GM12878 (cell line): ENCODE measurements around the gene ABCG1. TPM values are rescaled to one million over a fixed set of nuclear protein-coding genes. Genes with fewer than 3 reads are reported as not detected.

ENCODE experiments used
- ATF2 ChIP-seq: IDR thresholded peaks from 2 replicates; pipeline ENCODE4 v1.6.1; 2012; ENCODE audit warnings: low read length, inconsistent platforms
- ATF7 ChIP-seq: fragments of 450-650 bp; IDR thresholded peaks from 2 replicates; pipeline ENCODE4 v1.6.1; 2016; ENCODE audit warnings: low read depth, mild to moderate bottlenecking
- CEBPB ChIP-seq, 2 experiments: fragments of 150-350 bp in 1 of 2; IDR thresholded peaks; 2 replicates each; pipeline ENCODE4 v1.6.1; 2012 to 2014; ENCODE audit warnings: low read depth in 2 of 2, low read length in 2 of 2, borderline replicate concordance in 1 of 2, inconsistent platforms in 1 of 2
- CUX1 ChIP-seq: IDR thresholded peaks from 2 replicates; pipeline ENCODE4 v1.6.1; 2012; ENCODE audit warnings: improper control_type of control experiment, low read depth, low read length; ENCODE audit not compliant: insufficient replicate concordance
- EGR1 ChIP-seq, 2 experiments: IDR thresholded peaks; 1 replicate in 1 of 2; 2 replicates in 1 of 2; pipeline ENCODE4 v1.6.1; 2011 to 2012; ENCODE audit warnings: low read depth in 2 of 2, low read length in 2 of 2, borderline replicate concordance in 1 of 2, mild to moderate bottlenecking in 1 of 2, moderate library complexity in 1 of 2
- EZH2 ChIP-seq: IDR thresholded peaks from 2 replicates; pipeline ENCODE4 v1.6.1; 2012; ENCODE audit warnings: low read depth, mild to moderate bottlenecking, control low read depth, inconsistent platforms, low read length, borderline replicate concordance; ENCODE audit not compliant: control insufficient read depth
- JUNB ChIP-seq: IDR thresholded peaks from 2 replicates; pipeline ENCODE4 v1.6.1; 2016; ENCODE audit warnings: antibody characterized with exemption, mild to moderate bottlenecking
- JUND ChIP-seq: IDR thresholded peaks from 2 replicates; pipeline ENCODE4 v1.6.1; 2012; ENCODE audit warnings: low read depth, mild to moderate bottlenecking, low read length, improper control_type of control experiment, moderate library complexity
- KDM1A ChIP-seq: fragments of 200-600 bp; sonication (generic); IDR thresholded peaks from 2 replicates; pipeline ENCODE4 v1.6.1; 2016; ENCODE audit warnings: borderline replicate concordance
- MAX ChIP-seq: IDR thresholded peaks from 2 replicates; pipeline ENCODE4 v1.6.1; 2012; ENCODE audit warnings: low read depth, low read length, improper control_type of control experiment
- NRF1 ChIP-seq: conservative IDR thresholded peaks from 2 replicates; pipeline ENCODE4 v1.6.1; 2011; ENCODE audit warnings: mild to moderate bottlenecking, low read depth, low read length, improper control_type of control experiment
- SIN3A ChIP-seq: IDR thresholded peaks from 2 replicates; pipeline ENCODE4 v1.6.1; 2012; ENCODE audit warnings: low read depth, low read length, improper control_type of control experiment
- SPI1 ChIP-seq: IDR thresholded peaks from 2 replicates; pipeline ENCODE4 v1.6.1; 2011; ENCODE audit warnings: low read depth, mild to moderate bottlenecking, low read length, moderate library complexity, borderline replicate concordance; ENCODE audit not compliant: insufficient read depth
- ZNF207 ChIP-seq: fragments of 450-650 bp; IDR thresholded peaks from 2 replicates; pipeline ENCODE4 v1.6.1; 2014; ENCODE audit warnings: antibody characterized with exemption, mild to moderate bottlenecking, borderline replicate concordance
- ZNF24 ChIP-seq: fragments of 450-650 bp; IDR thresholded peaks from 2 replicates; pipeline ENCODE4 v1.6.1; 2017; ENCODE audit warnings: antibody characterized with exemption, mild to moderate bottlenecking
- polyA plus RNA-seq, 11 experiments: library from polyadenylated mRNA; depleted of rRNA in 4 of 11; unstranded in 6 of 11; stranded (reverse) in 5 of 11; fragments of >200 nt; fragmentation: Nextera tagmentation in 4 of 11; fragmentation: Illumina TruSeq in 1 of 11; extraction: Ambion mirVana in 4 of 11; extraction: Trizol in 1 of 11; gene quantifications; 1 replicate in 1 of 11; 2 replicates in 10 of 11; pipeline versions ENCODE4 v1.2.1 to v1.2.3, GENCODE V29; 2011 to 2016; ENCODE audit warnings: inconsistent platforms in 2 of 11, missing spikeins in 2 of 11, low read depth in 1 of 11
- total RNA-seq, 4 experiments: library from RNA; depleted of rRNA in 3 of 4; stranded (reverse); fragments of >200 nt in 3 of 4; fragmentation: Illumina TruSeq in 1 of 4; extraction: Trizol in 1 of 4; gene quantifications; 2 replicates each; pipeline versions ENCODE4 v1.2.1 to v1.2.3, GENCODE V29; 2013 to 2021

ABCG1 gene
- total and polyA plus RNA-seq, 10 of the 15 experiments (the other 5 are each of a cell fraction or from before 2014, with no cell fraction given): 0.59 to 19.3 (median 5.7) TPM

- no peak for TF ChIP-seq CUX1
- no peak for TF ChIP-seq KDM1A
- TF ChIP-seq SPI1: peak; percentile 24; the same call in 1 of the 2 replicates
- no peak for TF ChIP-seq NRF1
- no peak for TF ChIP-seq ZNF24
- no peak for TF ChIP-seq EGR1 (IDR thresholded peaks at IDR 0.05; ENCODE audit: borderline replicate concordance in 1 of 2, low read depth in 2 of 2, low read length in 2 of 2)
- no peak for TF ChIP-seq JUND
- TF ChIP-seq CEBPB (IDR thresholded peaks at IDR 0.05; ENCODE audit: borderline replicate concordance in 1 of 2, low read depth in 2 of 2, low read length in 2 of 2): no peak
- TF ChIP-seq MAX: no peak
- TF ChIP-seq ZNF207: no peak
- peak; percentile 60 for TF ChIP-seq ATF2
- no peak for TF ChIP-seq EZH2
- TF ChIP-seq JUNB: peak; percentile 92
- no peak for TF ChIP-seq SIN3A
- no peak for TF ChIP-seq ATF7
Observed at GRCh38 chr21:42338729-42339715, 120.1 kb downstream of the ABCG1 start (continued).
